ENCODE data around the gene RNF112. TPM values are rescaled to one million over a fixed set of nuclear protein-coding genes. Genes with fewer than 3 reads are reported as not detected.

Gene RNF112
- total RNA-seq, 2 experiments from 2014 or later = 1.4 to 1.5 TPM

DNA sequence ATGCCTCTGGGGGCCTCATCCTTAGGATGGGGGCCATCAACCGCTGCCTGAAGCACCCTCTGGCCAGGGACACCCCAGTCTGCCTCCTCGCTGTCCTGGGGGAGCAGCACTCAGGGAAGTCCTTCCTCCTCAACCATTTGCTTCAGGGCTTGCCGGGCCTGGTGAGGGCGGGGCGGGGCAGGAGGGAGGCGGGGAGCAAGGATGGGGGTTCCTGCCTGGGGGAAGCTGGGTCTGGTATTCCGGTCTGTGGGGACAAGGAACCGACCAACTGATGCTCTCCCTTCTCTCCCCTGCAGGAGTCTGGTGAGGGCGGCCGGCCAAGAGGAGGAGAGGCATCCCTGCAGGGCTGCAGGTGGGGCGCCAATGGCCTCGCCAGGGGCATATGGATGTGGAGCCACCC is 2.0 kb downstream of the RNF112 start:
- Histone ChIP-seq H3K27ac (ENCODE audit: low read depth in 1 of 2, low read length in 2 of 2) (no peak overlapping the region), H3K9me3 (ENCODE audit: control insufficient read depth in 1 of 2, insufficient read depth in 1 of 2, low read length in 2 of 2) (no peaks in the 10 kb centered on the region), H3K36me3 (ENCODE audit: insufficient read depth, low read length) (no peaks in the 10 kb centered on the region), H3K4me1 (ENCODE audit: insufficient read depth, low read length) (peaks cover 3% of the 10 kb centered on the region), H3K27me3 (ENCODE audit: control insufficient read depth in 1 of 2, insufficient read depth in 2 of 2, low read length in 2 of 2) (peaks cover 0 to 2% of the 10 kb centered on the region in 2 experiments), H3K4me3 (ENCODE audit: low read length) (no peak overlapping the region)
- ChIA-PET POLR2A (no interaction called here), CTCF (no interaction called here)
- no peak overlapping the region for H3K27ac Mint-ChIP-seq
- DNase-seq (no peak), ATAC-seq (ENCODE audit: poor library complexity) (no peak)
- intact Hi-C loops (cut with DNase I, micrococcal nuclease) = no loop called here
- peaks cover 7% of the 10 kb centered on the region for H3K4me1 Mint-ChIP-seq (ENCODE audit: low read depth)
- TF ChIP-seq CTCF (IDR thresholded peaks at IDR 0.05) = no peak
- H3K27me3 Mint-ChIP-seq = no peaks in the 10 kb centered on the region
- H3K4me3 Mint-ChIP-seq = no peak overlapping the region
- no peaks in the 10 kb centered on the region for H3K36me3 Mint-ChIP-seq (ENCODE audit: low read depth)
- H3K9me3 Mint-ChIP-seq = no peaks in the 10 kb centered on the region

GRCh38 chr17:19413761-19414160 is 2.7 kb downstream of the RNF112 start:
- no peak for ATAC-seq (ENCODE audit: poor library complexity)
- H3K4me3 Mint-ChIP-seq = no peak overlapping the region
- Histone ChIP-seq H3K4me3 (ENCODE audit: low read length) (no peak overlapping the region), H3K27ac (ENCODE audit: low read depth in 1 of 2, low read length in 2 of 2) (no peak overlapping the region), H3K4me1 (ENCODE audit: insufficient read depth, low read length) (peaks cover 6% of the 10 kb centered on the region), H3K27me3 (ENCODE audit: control insufficient read depth in 1 of 2, insufficient read depth in 2 of 2, low read length in 2 of 2) (peaks cover 0 to 2% of the 10 kb centered on the region in 2 experiments), H3K9me3 (ENCODE audit: control insufficient read depth in 1 of 2, insufficient read depth in 1 of 2, low read length in 2 of 2) (no peaks in the 10 kb centered on the region), H3K36me3 (ENCODE audit: insufficient read depth, low read length) (no peaks in the 10 kb centered on the region)
- CTCF ChIA-PET = no interaction called here
- no peak for TF ChIP-seq CTCF (IDR thresholded peaks at IDR 0.05)
- POLR2A ChIA-PET = no interaction called here
- DNase-seq = no peak
- no peaks in the 10 kb centered on the region for H3K9me3 Mint-ChIP-seq
- intact Hi-C loops (cut with DNase I, micrococcal nuclease) = no loop called here
- peaks cover 12% of the 10 kb centered on the region for H3K4me1 Mint-ChIP-seq (ENCODE audit: low read depth)
- H3K27ac Mint-ChIP-seq = no peak overlapping the region
- H3K27me3 Mint-ChIP-seq = no peaks in the 10 kb centered on the region
- no peaks in the 10 kb centered on the region for H3K36me3 Mint-ChIP-seq (ENCODE audit: low read depth)

DNA sequence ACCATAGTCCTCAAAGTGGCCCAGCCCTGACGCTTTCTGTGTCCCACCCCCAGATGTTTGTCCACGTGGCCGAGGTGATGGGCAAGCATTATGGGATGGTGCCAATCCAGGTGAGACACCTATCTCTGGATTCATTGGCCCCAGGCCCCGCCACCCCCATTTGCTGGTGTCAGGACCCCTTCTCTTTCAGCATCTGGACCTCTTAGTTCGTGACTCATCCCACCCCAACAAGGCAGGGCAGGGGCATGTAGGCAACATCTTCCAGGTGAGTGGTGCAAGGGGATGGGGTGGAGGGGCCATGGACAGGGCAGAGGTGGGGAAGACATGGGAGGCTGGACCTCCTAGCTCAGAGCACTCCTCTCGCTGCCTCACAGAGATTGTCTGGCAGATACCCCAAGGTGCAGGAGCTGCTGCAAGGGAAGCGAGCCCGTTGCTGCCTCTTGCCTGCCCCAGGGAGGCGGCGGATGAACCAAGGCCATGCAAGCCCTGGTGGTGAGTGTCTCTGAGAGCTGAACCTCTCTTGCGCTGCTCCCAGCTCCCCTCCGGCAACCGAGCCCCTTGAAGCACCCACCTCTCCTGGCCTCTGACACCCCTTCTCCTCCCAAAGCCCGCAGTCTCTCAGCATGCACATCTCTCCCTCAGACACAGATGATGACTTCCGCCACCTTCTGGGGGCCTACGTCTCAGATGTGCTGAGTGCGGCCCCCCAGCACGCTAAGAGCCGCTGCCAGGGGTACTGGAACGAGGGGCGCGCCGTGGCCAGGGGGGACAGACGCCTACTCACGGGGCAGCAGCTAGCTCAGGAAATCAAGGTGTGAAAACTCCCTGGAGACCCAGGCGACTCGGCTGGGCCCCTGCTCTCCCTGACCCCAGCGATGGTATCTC is 3.6 kb downstream of the RNF112 start:
- TF ChIP-seq CTCF (IDR thresholded peaks at IDR 0.05) = no peak
- CTCF ChIA-PET = no interaction called here
- intact Hi-C loops (cut with DNase I, micrococcal nuclease) = no loop called here

More for the DNA sequence above, 3.6 kb downstream of the RNF112 start:
- H3K27ac Mint-ChIP-seq = no peak overlapping the region
- H3K4me3 Mint-ChIP-seq = no peak overlapping the region
- no peaks in the 10 kb centered on the region for H3K27me3 Mint-ChIP-seq
- ATAC-seq (ENCODE audit: poor library complexity) (no peak), DNase-seq (no peak)
- Histone ChIP-seq H3K27ac (ENCODE audit: low read depth in 1 of 2, low read length in 2 of 2) (no peak overlapping the region), H3K9me3 (ENCODE audit: control insufficient read depth in 1 of 2, insufficient read depth in 1 of 2, low read length in 2 of 2) (no peaks in the 10 kb centered on the region), H3K4me1 (ENCODE audit: insufficient read depth, low read length) (peaks cover 6% of the 10 kb centered on the region), H3K36me3 (ENCODE audit: insufficient read depth, low read length) (no peaks in the 10 kb centered on the region), H3K27me3 (ENCODE audit: control insufficient read depth in 1 of 2, insufficient read depth in 2 of 2, low read length in 2 of 2) (peaks cover 0 to 2% of the 10 kb centered on the region in 2 experiments), H3K4me3 (ENCODE audit: low read length) (no peak overlapping the region)
- no peaks in the 10 kb centered on the region for H3K36me3 Mint-ChIP-seq (ENCODE audit: low read depth)
- H3K4me1 Mint-ChIP-seq (ENCODE audit: low read depth) = peaks cover 12% of the 10 kb centered on the region
- no peaks in the 10 kb centered on the region for H3K9me3 Mint-ChIP-seq
- POLR2A ChIA-PET = no interaction called here
